Psoas muscle (tissue), 8 donors: Measurements from ENCODE around the gene MED25. TPM values are rescaled to one million over a fixed set of nuclear protein-coding genes. Genes with fewer than 3 reads are reported as not detected.
A peak's percentile ranks its signal among the peaks of the same experiment; 100 is the strongest.

ENCODE experiments used
- ATAC-seq, 4 donors: fragments of 200-7000 bp; cut with Tn5 transposase; one replicate each; pipeline ENCODE4 v1.9.1; 2020; ENCODE audit warnings: moderate library complexity in 3 of 4, mild to moderate bottlenecking in 2 of 4
- DNase-seq, 2 donors: peaks; one replicate each; pipeline ENCODE4 v3.0.0-alpha.2; 2020
- H3K27ac ChIP-seq: fragments of 200-600 bp; one replicate; pipeline ENCODE4 v1.8.0; 2022
- H3K27me3 ChIP-seq, 3 donors: fragments of 200-600 bp in 1 of 3; one replicate each; pipeline versions ENCODE4 v1.6.1 to v1.8.0; 2013 to 2022; ENCODE audit warnings: low read length in 2 of 3, mild to moderate bottlenecking in 2 of 3, moderate library complexity in 1 of 3; ENCODE audit not compliant: insufficient read depth in 3 of 3
- H3K36me3 ChIP-seq, 2 donors: fragments of 200-600 bp in 1 of 2; one replicate each; pipeline versions ENCODE4 v1.6.1 to v1.8.0; 2013 to 2022; ENCODE audit warnings: low read depth in 1 of 2, mild to moderate bottlenecking in 1 of 2, moderate library complexity in 1 of 2; ENCODE audit not compliant: insufficient read depth in 1 of 2
- H3K4me1 ChIP-seq: fragments of 200-600 bp; one replicate; pipeline ENCODE4 v1.8.0; 2022
- H3K4me3 ChIP-seq: fragments of 200-600 bp; one replicate; pipeline ENCODE4 v1.8.0; 2022; ENCODE audit warnings: mild to moderate bottlenecking
- H3K9me3 ChIP-seq: fragments of 200-600 bp; one replicate; pipeline ENCODE4 v1.8.0; 2022
- CTCF ChIP-seq: fragments of 200-600 bp; IDR thresholded peaks from one replicate; pipeline ENCODE4 v1.8.0; 2022; ENCODE audit warnings: antibody characterized with exemption
- WGBS, 3 donors: extraction: QIAGEN DNeasy Blood & Tissue Kit; methylation state at CpG; one replicate each; pipeline versions ENCODE4 v1.1.6 to v1.1.7; 2013; 5-methylcytosine and 5-hydroxymethylcytosine counted together
- intact Hi-C, 2 donors: fragments of 100-400 bp; cut with DNase I; formaldehyde crosslinking; loops; one replicate each; pipeline versions ENCODE4 v1.11.0 to v1.14.2; 2022
- polyA plus RNA-seq, 3 donors: library from polyadenylated mRNA; stranded (reverse); fragments of 200-250 nt; gene quantifications; one replicate each; pipeline ENCODE4 v1.2.3, GENCODE V29; 2013
- total RNA-seq, 4 donors: library from RNA; stranded (reverse); fragmentation: NEBNext Ultra II Directional in 2 of 4; extraction: Animal tissue kit (Norgen Biotek cat#: 25700) in 2 of 4; gene quantifications; one replicate each; pipeline versions ENCODE4 v1.2.1 to v1.2.4, GENCODE V29; 2021 to 2023
- donor health status: healthy with polysubstance abuse.
- donor health status: DM: no; HTN: no; CAD: no; lungs with moderate emphysema.
- donor health status: Bipolar disorder and iron deficiency.
- donor health status: healthy.
- donor health status: DM: yes; HTN: yes; CAD: no.
- donor health status: DM: no; HTN: no; CAD: no.
- donor health status: DM: no; HTN: no; CAD: no.
- donor health status: DM: yes; HTN: yes; CAD: no.

Gene MED25
- total and polyA plus RNA-seq, 7 donors, result 24.5 to 125 (median 76.8) TPM

- H3K27me3 ChIP-seq, result no peaks in the 10 kb centered on the region
- 67 to 85% (median 84%) methylated on average over 4 to 5 of the region's 5 CpGs for WGBS, 3 donors
- intact Hi-C loops, result loop anchor here in 1 of 2 donors (5.0 to 10.0 kb wide), 4 partner anchors 43 to 315 kb away; partner anchors contain the start of genes ADM5, AP2A1 and RPS11
- no peak for TF ChIP-seq CTCF
- H3K36me3 ChIP-seq, result peaks cover 0 to 27% of the 10 kb centered on the region in 2 donors
- DNase-seq, result no peak
- H3K27ac ChIP-seq, result peak overlapping the region; percentile 88
- no peak for ATAC-seq
- peak overlapping the region; percentile 90 for H3K4me3 ChIP-seq
- peaks cover 11% of the 10 kb centered on the region for H3K4me1 ChIP-seq
- no peaks in the 10 kb centered on the region for H3K9me3 ChIP-seq
Measured at GRCh38 chr19:49809941-49810389, 8.1 kb upstream of the MED25 start.

- 91 to 97% (median 93%) methylated on average over 6 of the region's 6 CpGs for WGBS, 3 donors
- no peak overlapping the region for H3K4me3 ChIP-seq
- DNase-seq, result no peak
Measured at GRCh38 chr19:49811328-49811727, 6.8 kb upstream of the MED25 start.

GRCh38 chr19:49812452-49812996 lies 5.6 kb upstream of the MED25 start:
- Histone ChIP-seq H3K9me3 (no peaks in the 10 kb centered on the region), H3K4me1 (peaks cover 21% of the 10 kb centered on the region), H3K36me3 (peaks cover 0 to 4% of the 10 kb centered on the region in 2 donors), H3K27me3 (no peaks in the 10 kb centered on the region), H3K4me3 (peak overlapping the region; percentile 68), H3K27ac (peak overlapping the region; percentile 88)
- ATAC-seq, result no peak
- no peak for TF ChIP-seq CTCF
- intact Hi-C loops, result loop anchor here in 1 of 2 donors (10.0 kb wide), 1 partner anchor 318 kb away; the partner anchor contains the start of gene RPS11
- WGBS, 3 donors, result 28 to 37% (median 29%) methylated on average over 11 of the region's 11 CpGs
- no peak for DNase-seq

More at GRCh38 chr19:49811328-49811727, 6.8 kb upstream of the MED25 start:
- H3K36me3 ChIP-seq, result peaks cover 0 to 16% of the 10 kb centered on the region in 2 donors
- H3K4me1 ChIP-seq, result peaks cover 12% of the 10 kb centered on the region
- H3K27me3 ChIP-seq, result no peaks in the 10 kb centered on the region
- no peaks in the 10 kb centered on the region for H3K9me3 ChIP-seq
- ATAC-seq, result no peak
- TF ChIP-seq CTCF, result no peak
- intact Hi-C loops, result loop anchor here in 1 of 2 donors (10.0 kb wide), 1 partner anchor 317 kb away; the partner anchor contains the start of gene RPS11
- H3K27ac ChIP-seq, result no peak overlapping the region

- TF ChIP-seq CTCF, result no peak
- peak; percentile 97 to 98 for DNase-seq
- Histone ChIP-seq H3K9me3 (no peaks in the 10 kb centered on the region), H3K27me3 (no peaks in the 10 kb centered on the region), H3K4me1 (peaks cover 21% of the 10 kb centered on the region), H3K4me3 (peak within 1 kb of the TSS; percentile 68), H3K27ac (peak within 1 kb of the TSS; percentile 88), H3K36me3 (no peaks in the 10 kb centered on the region)
- 0% methylated on average over 45 of the region's 45 CpGs for WGBS, 3 donors
- intact Hi-C loops, result loop anchor here in 1 of 2 donors (10.0 kb wide), 1 partner anchor 318 kb away; the partner anchor contains the start of gene RPS11
- peak; percentile 67 to 73 (median 70) for ATAC-seq
Measured at GRCh38 chr19:49812997-49813861, 4.9 kb upstream of the MED25 start, which contains the start of gene FUZ. FUZ (minus strand) TSS chr19:49813292; CDS start chr19:49813106, 186 bp downstream.
